Measurements from ENCODE around the gene CBFA2T3. TPM values are rescaled to one million over a fixed set of nuclear protein-coding genes. Genes with fewer than 3 reads are reported as not detected.

CBFA2T3 gene
- total and polyA plus RNA-seq, 2 of the 8 experiments (the other 6 are each of a cell fraction or from before 2014, with no cell fraction given) = 0.51 to 1.3 TPM

GRCh38 chr16:88834670-88835069 is 142.3 kb downstream of the CBFA2T3 start:
- no peak overlapping the region for H3K14ac ChIP-seq (ENCODE audit: insufficient read length)
- CTCF ChIA-PET (ENCODE audit: partially characterized antibody) = interaction anchor here (1.2 kb wide), 1 partner anchor 9 kb away, joined by 3 read pairs; no protein-coding TSS in a partner anchor
- H3K4me2 ChIP-seq (ENCODE audit: insufficient read depth in 1 of 2, low read depth in 2 of 2, low read length in 2 of 2) = no peak overlapping the region
- H2BK120ac ChIP-seq (replicated peaks; ENCODE audit: low read depth, low read length) = no peak overlapping the region
- 0 out of 2 replicates have a peak, but pooled peaks cover 3% of the 10 kb centered on the region for H3K79me1 ChIP-seq (ENCODE audit: low read depth, low read length)
- 100% methylated on average over 8 of the region's 13 CpGs; no CpG with 5 or more reads in 1 of the 2 experiments for WGBS, 2 experiments (ENCODE audit: extremely low coverage in 1 of 2, insufficient coverage in 1 of 2, insufficient read length in 1 of 2, insufficient replicate concordance in 2 of 2, low coverage in 1 of 2, low lambda C conversion rate in 2 of 2, missing lambda C conversion rate in 1 of 2)
- H2AFZ ChIP-seq (ENCODE audit: low read length) = no peak overlapping the region
- H2BK12ac ChIP-seq (ENCODE audit: low read depth, low read length) = no peak overlapping the region
- no peak overlapping the region for H3K27ac ChIP-seq (ENCODE audit: low read depth, low read length)
- H3K23me2 ChIP-seq (ENCODE audit: low read depth, low read length) = no peaks in the 10 kb centered on the region
- H2BK20ac ChIP-seq (ENCODE audit: low read length) = no peak overlapping the region
- no peak overlapping the region for H3K4ac ChIP-seq (replicated peaks; ENCODE audit: insufficient read length, low read depth, low read length)
- no peak overlapping the region for H4K5ac ChIP-seq (ENCODE audit: insufficient read length, low read depth, low read length)
- no peaks in the 10 kb centered on the region for H4K20me1 ChIP-seq (replicated peaks in 1 of 2; ENCODE audit: control insufficient read depth in 1 of 2, insufficient read depth in 2 of 2, low read length in 2 of 2)
- H3K23ac ChIP-seq (ENCODE audit: insufficient read length) = no peak overlapping the region
- H2AK5ac ChIP-seq (ENCODE audit: low read depth, low read length) = no peak overlapping the region
- H3K4me3 ChIP-seq (ENCODE audit: extremely low read depth in 1 of 4, insufficient read depth in 2 of 4, low read depth in 3 of 4, low read length in 4 of 4) = no peak overlapping the region
- H3K27me3 ChIP-seq (replicated peaks in 1 of 4; ENCODE audit: control insufficient read depth in 3 of 4, extremely low read depth in 1 of 4, insufficient read depth in 3 of 4, low read length in 3 of 4) = no peaks in the 10 kb centered on the region
- FAIRE-seq = no peak
- POLR2A ChIA-PET (ENCODE audit: partially characterized antibody) = interaction anchor here (0.9 to 2.3 kb wide), 2 partner anchors 18 to 22 kb away, joined by 3 to 5 read pairs; no protein-coding TSS in a partner anchor
- H2BK15ac ChIP-seq (ENCODE audit: low read length) = no peak overlapping the region
- H3K18ac ChIP-seq (ENCODE audit: extremely low read depth, low read length) = no peak overlapping the region
- H4K8ac ChIP-seq (ENCODE audit: extremely low read depth, insufficient read depth, low read length) = no peak overlapping the region
- H3K4me1 ChIP-seq (replicated peaks in 1 of 4; ENCODE audit: control insufficient read depth in 3 of 4, insufficient read depth in 4 of 4, low read length in 3 of 4) = 0 out of 7 replicates have a peak, but pooled peaks cover 0 to 2% (median 0%) of the 10 kb centered on the region in 4 experiments
- DNase-seq (ENCODE audit: low read depth in 1 of 2, low spot score in 2 of 2) = no peak
- H3K36me3 ChIP-seq (ENCODE audit: control insufficient read depth in 2 of 4, insufficient read depth in 4 of 4, low read length in 3 of 4) = peaks cover 0 to 5% (median under 1%) of the 10 kb centered on the region in 4 experiments; a peak in 1 of 8 replicates
- no peak for TF ChIP-seq USF2 (IDR thresholded peaks at IDR 0.05; ENCODE audit: low read length)
- TF ChIP-seq CEBPB (IDR thresholded peaks at IDR 0.05; ENCODE audit: low read depth, low read length) = no peak
- H3K56ac ChIP-seq (replicated peaks; ENCODE audit: insufficient read length, low read depth, low read length) = no peak overlapping the region
- H3K9me3 ChIP-seq (ENCODE audit: insufficient read depth in 2 of 2, low read depth in 1 of 2, low read length in 1 of 2) = no peaks in the 10 kb centered on the region
- H2BK5ac ChIP-seq (ENCODE audit: low read depth, low read length) = no peak overlapping the region
- no peak overlapping the region for H3K9ac ChIP-seq (replicated peaks in 1 of 4; ENCODE audit: extremely low read depth in 1 of 4, low read depth in 3 of 4, low read length in 3 of 4)
- no peaks in the 10 kb centered on the region for H3K79me2 ChIP-seq (ENCODE audit: control insufficient read depth in 1 of 2, insufficient read depth in 2 of 2, low read length in 2 of 2)
- no peak overlapping the region for H4K91ac ChIP-seq (replicated peaks; ENCODE audit: insufficient read length, low read length)
